A549 treated with RU486 at 1 μM for 4 hours (cell line): ENCODE measurements around the gene PEAK3. TPM values are rescaled to one million over a fixed set of nuclear protein-coding genes. Genes with fewer than 3 reads are reported as not detected.

Experiments
- total RNA-seq: library from RNA; stranded (reverse); fragments of 200-300 nt; extraction: Qiagen RNA extraction; gene quantifications from 5 replicates; pipeline ENCODE4 v1.2.3, GENCODE V29; 2022; ENCODE audit warnings: low read depth

Gene PEAK3, protein sequence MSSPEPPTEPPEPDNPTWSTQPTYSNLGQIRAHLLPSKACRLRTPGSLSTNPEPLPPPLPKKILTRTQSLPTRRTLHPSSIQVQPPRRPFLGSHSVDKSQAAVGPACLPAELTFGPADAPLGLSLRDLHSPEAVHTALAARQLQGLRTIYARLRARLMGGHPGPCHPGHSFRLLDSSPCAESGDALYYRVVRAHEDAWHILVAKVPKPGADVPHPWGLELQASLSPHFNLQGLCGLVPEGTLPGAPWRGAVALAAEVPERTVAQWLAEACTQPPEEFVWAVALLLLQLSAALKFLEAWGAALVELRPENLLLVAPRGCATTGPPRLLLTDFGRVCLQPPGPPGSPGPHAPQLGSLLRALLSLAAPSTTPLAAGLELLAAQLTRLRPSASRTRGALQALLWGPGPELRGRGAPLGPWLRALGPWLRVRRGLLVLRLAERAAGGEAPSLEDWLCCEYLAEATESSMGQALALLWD
- not detected in 5 replicates for total RNA-seq

DNA sequence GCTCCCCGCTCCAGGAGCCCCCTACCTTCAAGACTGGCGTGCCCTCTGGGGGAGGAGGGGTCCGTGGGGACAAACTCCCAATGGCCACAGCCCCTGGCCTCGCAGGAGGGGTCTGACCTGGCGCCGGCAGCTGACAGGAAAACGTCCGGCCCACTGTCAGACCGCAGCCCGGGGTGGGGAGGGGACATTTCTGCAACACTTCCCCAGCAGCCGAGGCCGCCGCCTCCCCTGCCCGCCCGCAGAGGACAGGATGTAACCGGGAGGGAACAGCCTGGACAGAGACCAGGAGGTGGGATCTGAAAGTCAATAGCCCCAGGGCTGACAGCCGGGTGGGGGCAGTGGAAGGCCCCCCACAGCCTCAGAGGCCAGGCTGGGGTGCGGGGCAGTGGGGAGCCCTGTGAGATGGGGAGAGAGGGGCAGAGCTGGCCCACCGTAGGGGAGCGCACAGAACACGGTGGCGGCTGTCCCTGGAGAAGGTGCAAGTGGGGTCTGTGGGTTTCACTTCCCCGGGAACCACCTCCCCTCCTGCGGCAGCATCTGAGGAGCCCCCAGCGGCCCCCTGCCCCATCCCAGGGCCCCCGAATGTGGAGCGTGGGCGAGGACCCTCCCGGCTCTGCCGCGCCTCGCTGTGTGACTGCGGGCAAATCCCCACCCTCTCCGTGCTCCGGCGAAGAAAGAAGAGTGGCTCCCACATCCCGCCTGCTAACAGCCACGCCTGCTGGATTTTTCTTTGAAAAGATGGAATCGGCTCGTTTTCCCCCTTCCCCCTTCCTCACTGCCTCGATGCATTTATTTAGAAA lies at the start of gene PEAK3:
TSS of gene PEAK3 (minus strand) at position 114 of the 800 bp plus-strand sequence. CDS start 1,244 bp downstream, outside the sequence.

DNA sequence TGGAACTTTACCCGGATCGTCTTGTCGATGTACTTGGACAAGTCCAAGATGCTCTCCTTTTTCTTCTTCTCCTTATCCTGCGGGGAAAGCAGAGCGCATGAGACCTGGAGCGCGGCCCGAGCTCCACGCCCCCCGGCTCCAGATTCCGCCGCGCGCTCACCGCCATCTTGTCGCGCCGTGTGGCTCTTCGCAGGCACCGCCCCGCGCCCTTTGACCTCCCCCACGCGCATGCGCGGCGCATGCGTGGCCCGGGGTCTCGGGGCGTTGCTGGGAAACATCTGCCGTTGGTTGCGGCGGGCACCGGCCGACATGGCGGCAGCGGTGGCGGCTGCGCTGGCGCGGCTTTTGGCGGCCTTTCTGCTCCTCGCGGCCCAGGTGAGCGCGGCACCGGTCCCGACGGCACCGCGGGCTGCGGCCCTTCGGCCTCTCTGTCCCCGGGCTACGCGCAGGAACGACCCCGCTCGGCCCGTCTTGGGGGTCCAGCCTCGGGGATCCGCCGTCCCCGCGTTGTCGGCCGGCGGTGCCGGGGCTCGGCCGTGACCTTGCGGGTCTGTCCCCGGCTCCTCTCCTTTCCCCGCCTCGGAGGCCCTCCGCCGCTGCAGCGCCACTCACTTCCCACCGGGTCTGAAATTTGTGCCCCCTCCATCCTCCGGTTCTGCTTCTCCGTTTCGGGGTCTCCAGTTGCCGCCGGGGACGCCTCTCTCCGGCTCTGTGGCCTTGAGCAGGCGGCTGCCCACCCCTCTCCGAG lies 46.6 kb upstream of the PEAK3 start, which contains the start of the genes LSM7 and SPPL2B:
TSS of gene LSM7 (minus strand) at position 186 of the 748 bp plus-strand sequence. CDS start at position 166, 20 bp downstream.
TSS of gene SPPL2B (plus strand) at position 284 of the 748 bp plus-strand sequence. CDS start at position 310, 26 bp downstream.

DNA sequence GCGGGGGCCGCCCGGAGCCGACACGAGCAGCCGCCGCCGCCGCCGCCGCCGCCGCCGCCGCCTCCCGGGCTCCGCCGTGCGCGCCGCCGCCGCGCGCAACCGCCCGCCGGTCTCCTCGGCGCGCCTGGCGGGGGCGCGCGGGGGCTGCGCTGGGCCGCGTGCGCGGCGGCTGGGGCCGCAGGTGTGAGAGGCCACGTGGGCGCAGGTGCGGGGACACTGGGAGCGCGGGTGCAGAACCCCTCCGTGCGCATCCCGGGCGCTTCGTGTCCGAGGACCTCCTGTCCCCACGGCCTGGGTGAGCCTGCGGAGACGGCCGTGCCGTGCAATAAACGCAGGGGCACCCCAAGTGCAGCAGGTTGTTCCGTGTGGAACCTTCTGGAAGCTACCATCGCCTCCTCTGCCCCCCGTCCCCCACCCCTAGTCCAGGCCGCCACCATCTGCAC lies 26.2 kb upstream of the PEAK3 start, which contains the start of gene LINGO3:
TSS of gene LINGO3 (minus strand) at position 41 of the 443 bp plus-strand sequence. CDS start 16,378 bp downstream, outside the sequence.

DNA sequence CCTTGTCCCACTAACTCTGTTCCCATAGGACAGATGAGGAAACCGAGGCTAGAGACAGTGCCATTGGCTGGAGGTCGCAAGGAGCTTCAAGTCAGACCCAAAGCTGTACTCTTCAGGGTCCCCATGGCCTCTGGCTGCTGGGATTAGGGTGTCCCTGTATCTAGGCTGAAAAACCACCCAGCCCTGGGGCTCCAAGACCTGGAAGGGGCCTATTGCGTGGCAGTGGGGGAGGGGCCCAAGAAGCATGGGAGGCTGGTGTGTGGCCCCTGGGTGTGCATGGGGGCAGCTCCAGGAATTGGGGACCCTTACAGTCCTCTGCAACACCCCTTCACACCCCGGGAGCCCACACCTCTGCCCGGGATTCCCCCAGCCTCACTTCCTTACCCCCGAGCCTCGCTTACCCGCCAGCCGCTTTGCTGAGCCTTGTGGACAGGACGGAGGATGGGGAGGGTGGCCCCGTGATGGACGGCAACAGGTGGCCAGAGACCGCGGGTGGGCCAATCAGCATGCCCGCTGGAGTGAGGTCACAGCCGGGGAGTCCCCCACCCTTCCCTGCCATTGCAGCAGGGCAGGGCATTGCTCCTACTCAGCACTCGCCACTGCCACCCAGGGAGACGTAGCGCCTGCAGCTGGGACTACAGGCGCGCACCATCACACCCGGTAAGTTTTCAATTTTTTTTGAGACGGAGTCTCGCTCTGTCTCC lies 25.8 kb downstream of the PEAK3 start, which contains the start of gene JSRP1:
TSS of gene JSRP1 (minus strand) at position 436 of the 704 bp plus-strand sequence. CDS start 1,103 bp downstream, outside the sequence.

DNA sequence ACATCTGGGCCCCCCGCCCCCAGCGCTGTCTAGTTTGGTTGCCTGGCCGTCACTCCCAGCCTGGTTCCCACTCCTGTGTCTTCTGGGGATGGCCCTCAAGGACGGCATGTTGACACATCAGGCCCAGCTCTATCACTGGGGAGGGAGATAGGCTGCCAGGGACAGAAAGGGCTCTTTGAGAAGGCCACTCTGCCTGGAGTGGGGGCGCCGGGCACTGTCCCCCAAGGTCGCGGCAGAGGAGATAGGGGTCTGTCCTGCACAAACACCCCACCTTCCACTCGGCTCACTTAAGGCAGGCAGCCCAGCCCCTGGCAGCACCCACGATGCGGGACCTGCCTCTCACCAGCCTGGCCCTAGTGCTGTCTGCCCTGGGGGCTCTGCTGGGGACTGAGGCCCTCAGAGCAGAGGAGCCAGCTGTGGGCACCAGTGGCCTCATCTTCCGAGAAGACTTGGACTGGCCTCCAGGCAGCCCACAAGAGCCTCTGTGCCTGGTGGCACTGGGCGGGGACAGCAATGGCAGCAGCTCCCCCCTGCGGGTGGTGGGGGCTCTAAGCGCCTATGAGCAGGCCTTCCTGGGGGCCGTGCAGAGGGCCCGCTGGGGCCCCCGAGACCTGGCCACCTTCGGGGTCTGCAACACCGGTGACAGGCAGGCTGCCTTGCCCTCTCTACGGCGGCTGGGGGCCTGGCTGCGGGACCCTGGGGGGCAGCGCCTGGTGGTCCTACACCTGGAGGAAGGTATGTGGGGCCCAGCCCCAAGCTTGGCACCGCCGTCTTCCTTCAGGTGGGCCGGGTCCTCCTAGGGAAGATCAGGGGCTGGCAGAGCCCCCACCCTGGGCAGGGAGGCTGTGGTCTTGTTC lies 32.7 kb downstream of the PEAK3 start, which contains the start of gene AMH:
TSS of gene AMH (plus strand) at position 314 of the 857 bp plus-strand sequence. CDS start at position 324, 10 bp downstream.

DNA sequence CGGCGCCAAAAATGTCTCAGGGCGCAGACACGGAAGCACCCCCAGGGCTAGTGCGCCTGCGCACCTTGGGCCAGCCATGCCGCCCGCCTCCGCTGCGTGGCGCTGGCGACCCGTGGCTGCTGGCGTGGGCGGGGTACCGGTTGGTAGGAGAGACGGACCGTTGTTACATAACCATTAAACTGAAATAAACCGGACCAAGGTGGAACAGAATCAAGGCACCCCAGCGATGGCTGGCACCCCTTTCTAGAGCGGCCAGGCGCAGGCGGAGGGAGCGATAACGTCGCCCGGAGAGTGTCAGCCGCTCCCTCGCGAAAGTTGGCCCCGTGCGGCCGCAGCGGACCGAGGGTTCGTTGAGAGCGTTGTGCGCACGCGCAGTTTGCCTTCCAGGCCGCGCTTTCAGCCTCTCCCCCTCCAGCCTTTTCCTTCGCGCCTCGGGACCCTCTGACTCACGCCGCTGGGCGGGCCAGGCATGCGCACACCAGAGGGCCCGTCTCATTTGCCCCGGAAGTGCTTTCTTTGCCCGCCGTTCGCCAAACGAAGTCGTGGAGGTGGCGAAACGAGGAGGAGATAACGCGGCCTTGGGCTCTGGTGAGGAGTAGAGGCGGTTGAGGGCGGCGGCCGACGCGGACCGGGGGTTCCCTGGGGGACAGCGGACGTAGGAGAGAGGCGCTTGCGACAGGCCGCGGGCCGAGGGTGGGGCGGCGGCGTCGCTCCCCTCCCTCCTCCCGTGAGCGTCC lies 45.5 kb downstream of the PEAK3 start, which contains the start of the genes PLEKHJ1 and SF3A2:
TSS of gene PLEKHJ1 (minus strand) at position 16 of the 737 bp plus-strand sequence. CDS start 81 bp downstream, outside the sequence.
TSS of gene SF3A2 (plus strand) at position 511 of the 737 bp plus-strand sequence. CDS start 6,595 bp downstream, outside the sequence.

Other genes with a start within 250 kb of the PEAK3 start
- 31.0 to 59.6 TPM (median 51.3 TPM) in 5 replicates for gene MKNK2, start 230.9 kb downstream of the PEAK3 start, total RNA-seq
- gene MOB3A, start 185.8 kb downstream of the PEAK3 start, total RNA-seq: 8.8 to 11.4 TPM (median 9.8 TPM) in 5 replicates
- 0.17 to 0.66 TPM (median 0.41 TPM) in 5 replicates for gene IZUMO4, start 185.3 kb downstream of the PEAK3 start, total RNA-seq
- gene AP3D1, start 130.6 kb downstream of the PEAK3 start, total RNA-seq: 63.9 to 77.3 TPM (median 73.9 TPM) in 5 replicates
- 10.3 to 19.6 TPM (median 16.6 TPM) in 5 replicates for gene DOT1L, start 118.2 kb downstream of the PEAK3 start, total RNA-seq
- 34.1 to 57.8 TPM (median 53.5 TPM) in 5 replicates for gene PLEKHJ1, start 45.8 kb downstream of the PEAK3 start, total RNA-seq
- 63.2 to 77.0 TPM (median 74.4 TPM) in 5 replicates for gene SF3A2, start 45.4 kb downstream of the PEAK3 start, total RNA-seq
- 7.8 to 18.0 TPM (median 15.7 TPM) in 5 replicates for gene AMH, start 32.9 kb downstream of the PEAK3 start, total RNA-seq
- gene JSRP1, start 25.8 kb downstream of the PEAK3 start, total RNA-seq: 0.44 to 1.00 TPM (median 0.60 TPM) in 4 of 5 replicates, not detected in the other
- not detected in 5 replicates for gene LINGO3, start 26.0 kb upstream of the PEAK3 start, total RNA-seq
- 135 to 166 TPM (median 148 TPM) in 5 replicates for gene LSM7, start 46.4 kb upstream of the PEAK3 start, total RNA-seq
- 13.3 to 24.3 TPM (median 20.0 TPM) in 5 replicates for gene SPPL2B, start 46.5 kb upstream of the PEAK3 start, total RNA-seq
- gene TMPRSS9, start 78.1 kb upstream of the PEAK3 start, total RNA-seq: not detected in 5 replicates
- gene TIMM13, start 145.4 kb upstream of the PEAK3 start, total RNA-seq: 51.4 to 132 TPM (median 116 TPM) in 5 replicates
- 60.0 to 86.5 TPM (median 75.7 TPM) in 5 replicates for gene LMNB2, start 174.8 kb upstream of the PEAK3 start, total RNA-seq
- 34.4 to 43.5 TPM (median 42.0 TPM) in 5 replicates for gene GADD45B, start 194.0 kb upstream of the PEAK3 start, total RNA-seq